Kidney (tissue), 14 donors: ENCODE results near the gene POC1A. TPM values are rescaled to one million over a fixed set of nuclear protein-coding genes. Genes with fewer than 3 reads are reported as not detected.
A peak's percentile ranks its signal among the peaks of the same experiment; 100 is the strongest.

Experiments
- DNase-seq, 5 donors: peaks; one replicate each; pipeline ENCODE4 v3.0.0-alpha.2; 2013 to 2020
- FAIRE-seq: peaks from 2 replicates; lab custom pipeline; 2012; peaks lifted over from hg19 to GRCh38; lab: Jason Lieb, UNC
- H3K27ac ChIP-seq, 2 donors: one replicate each; pipeline ENCODE4 v1.7.0; 2013; ENCODE audit warnings: low read depth in 2 of 2, low read length in 2 of 2, inconsistent platforms in 1 of 2
- H3K27me3 ChIP-seq: one replicate; pipeline ENCODE4 v1.7.1; 2013; ENCODE audit warnings: low read length, inconsistent platforms; ENCODE audit not compliant: control insufficient read depth, insufficient read depth
- H3K36me3 ChIP-seq, 3 donors: one replicate each; pipeline versions ENCODE4 v1.7.0 to v1.7.1; 2013; ENCODE audit warnings: low read length in 3 of 3, control low read depth in 1 of 3, inconsistent platforms in 1 of 3; ENCODE audit not compliant: insufficient read depth in 3 of 3, control insufficient read depth in 2 of 3
- H3K4me1 ChIP-seq, 3 donors: one replicate each; pipeline versions ENCODE4 v1.7.0 to v1.7.1; 2013; ENCODE audit warnings: low read length in 3 of 3, inconsistent platforms in 1 of 3, low read depth in 1 of 3; ENCODE audit not compliant: control insufficient read depth in 2 of 3, insufficient read depth in 2 of 3
- H3K4me3 ChIP-seq, 3 donors: one replicate each; pipeline versions ENCODE4 v1.7.0 to v1.8.1; 2013; ENCODE audit warnings: low read length in 3 of 3, control low read depth in 1 of 3, inconsistent platforms in 1 of 3
- H3K9ac ChIP-seq, 3 donors: one replicate each; pipeline versions ENCODE4 v1.7.0 to v1.7.1; 2013; ENCODE audit warnings: low read length in 3 of 3, control low read depth in 1 of 3, inconsistent platforms in 1 of 3
- H3K9me3 ChIP-seq, 3 donors: one replicate each; pipeline versions ENCODE4 v1.7.0 to v1.7.1; 2013; ENCODE audit warnings: low read length in 3 of 3, control low read depth in 1 of 3, inconsistent platforms in 1 of 3; ENCODE audit not compliant: control insufficient read depth in 2 of 3, insufficient read depth in 1 of 3
- intact Hi-C: fragments of 100-400 bp; cut with DNase I; formaldehyde crosslinking; loops from one replicate; pipeline ENCODE4 v1.11.1; 2022
- polyA plus RNA-seq: library from polyadenylated mRNA; stranded (reverse); fragments of 350-450 nt; fragmentation: Illumina TruSeq; extraction: RNeasy Lipid Tissue Mini Kit (QIAGEN cat#74804); gene quantifications from one replicate; pipeline ENCODE4 v1.2.3, GENCODE V29; 2014; ENCODE audit warnings: low read depth, low replicate concordance; ENCODE audit not compliant: insufficient read depth
- total RNA-seq: library from RNA; stranded (reverse); fragmentation: NEBNext Ultra II Directional; extraction: Animal tissue kit (Norgen Biotek cat#: 25700); gene quantifications from one replicate; pipeline ENCODE4 v1.2.1, GENCODE V29; 2021
- TF ChIP-seq, protein P1 (sequence below): IDR thresholded peaks from 3 replicates; pipeline ENCODE4 v1.5.1; 2012; ENCODE audit warnings: mild to moderate bottlenecking, moderate library complexity, borderline replicate concordance; ENCODE audit not compliant: insufficient read depth; ENCODE audit errors: extremely low read depth
- donor health status: control.
- donor health status: control.
- donor health status: control.
- donor health status: control.
- donor health status: control.
- donor health status: DM: yes; HTN: yes; CAD: no.
- donor health status: Normal renal cell carcinoma (clear cell type).

The POC1A gene
- total and polyA plus RNA-seq, 2 donors from 2014 or later, result 2.2 to 2.5 TPM

GRCh38 chr3:52099001-52099401 lies 55.2 kb downstream of the POC1A start:
- Histone ChIP-seq H3K27me3 (no peaks in the 10 kb centered on the region), H3K4me1 (no peaks in the 10 kb centered on the region), H3K9ac (no peak overlapping the region), H3K36me3 (no peaks in the 10 kb centered on the region), H3K27ac (no peak overlapping the region), H3K4me3 (no peak overlapping the region), H3K9me3 (no peaks in the 10 kb centered on the region)
- FAIRE-seq, result no peak
- peak in 1 of 5 donors; percentile 35 for DNase-seq
- intact Hi-C loops, result no loop called here
- TF ChIP-seq, protein P1, sequence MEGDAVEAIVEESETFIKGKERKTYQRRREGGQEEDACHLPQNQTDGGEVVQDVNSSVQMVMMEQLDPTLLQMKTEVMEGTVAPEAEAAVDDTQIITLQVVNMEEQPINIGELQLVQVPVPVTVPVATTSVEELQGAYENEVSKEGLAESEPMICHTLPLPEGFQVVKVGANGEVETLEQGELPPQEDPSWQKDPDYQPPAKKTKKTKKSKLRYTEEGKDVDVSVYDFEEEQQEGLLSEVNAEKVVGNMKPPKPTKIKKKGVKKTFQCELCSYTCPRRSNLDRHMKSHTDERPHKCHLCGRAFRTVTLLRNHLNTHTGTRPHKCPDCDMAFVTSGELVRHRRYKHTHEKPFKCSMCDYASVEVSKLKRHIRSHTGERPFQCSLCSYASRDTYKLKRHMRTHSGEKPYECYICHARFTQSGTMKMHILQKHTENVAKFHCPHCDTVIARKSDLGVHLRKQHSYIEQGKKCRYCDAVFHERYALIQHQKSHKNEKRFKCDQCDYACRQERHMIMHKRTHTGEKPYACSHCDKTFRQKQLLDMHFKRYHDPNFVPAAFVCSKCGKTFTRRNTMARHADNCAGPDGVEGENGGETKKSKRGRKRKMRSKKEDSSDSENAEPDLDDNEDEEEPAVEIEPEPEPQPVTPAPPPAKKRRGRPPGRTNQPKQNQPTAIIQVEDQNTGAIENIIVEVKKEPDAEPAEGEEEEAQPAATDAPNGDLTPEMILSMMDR, result no peak

DNA sequence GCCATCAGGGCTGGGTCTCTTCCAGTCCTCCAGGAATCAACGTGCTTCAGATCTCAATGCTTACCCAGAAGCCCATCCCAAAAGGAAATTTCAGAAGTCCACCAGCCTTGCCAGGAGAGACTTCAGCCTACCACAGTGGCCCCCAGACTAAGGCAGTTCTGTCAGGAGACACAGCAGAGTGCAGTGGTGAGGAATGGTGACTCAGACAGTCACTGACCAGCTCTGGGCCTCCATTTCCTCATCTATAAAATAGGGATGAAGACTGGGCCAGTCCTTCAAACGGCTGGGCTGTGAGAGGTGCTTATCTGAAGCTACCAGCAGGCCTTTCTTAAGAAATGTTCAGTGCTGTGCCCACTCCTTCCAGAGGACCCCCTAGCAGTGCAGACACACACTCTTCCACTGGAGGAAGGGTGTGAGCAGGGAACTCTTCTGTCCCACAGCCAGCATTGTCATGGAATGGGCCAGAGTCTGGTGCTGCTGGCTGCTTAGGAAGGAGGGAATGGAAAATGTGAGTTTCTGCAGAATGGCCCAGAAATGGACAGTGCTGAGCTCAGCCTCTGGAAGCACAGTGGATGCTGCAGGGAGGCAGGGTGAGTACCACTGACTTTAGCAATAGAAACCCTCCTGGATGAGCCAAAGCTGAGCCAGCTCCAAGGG lies 56.2 kb downstream of the POC1A start:
- Histone ChIP-seq H3K9me3 (no peaks in the 10 kb centered on the region), H3K36me3 (no peaks in the 10 kb centered on the region), H3K27ac (no peak overlapping the region), H3K4me3 (no peak overlapping the region), H3K9ac (no peak overlapping the region), H3K27me3 (no peaks in the 10 kb centered on the region), H3K4me1 (no peaks in the 10 kb centered on the region)
- FAIRE-seq, result no peak
- TF ChIP-seq, protein P1, result no peak
- DNase-seq, result peak in 1 of 5 donors; percentile 8
- intact Hi-C loops, result no loop called here

- peak in 1 of 5 donors; percentile 26 for DNase-seq
- TF ChIP-seq, protein P1, result no peak
- no peaks in the 10 kb centered on the region for H3K27me3 ChIP-seq
Measured at GRCh38 chr3:52095990-52096775, 58.0 kb downstream of the POC1A start.

More at GRCh38 chr3:52095990-52096775, 58.0 kb downstream of the POC1A start:
- FAIRE-seq, result no peak
- Histone ChIP-seq H3K9ac (no peak overlapping the region), H3K27ac (no peak overlapping the region), H3K4me3 (no peak overlapping the region), H3K9me3 (no peaks in the 10 kb centered on the region), H3K36me3 (no peaks in the 10 kb centered on the region), H3K4me1 (no peaks in the 10 kb centered on the region)
- intact Hi-C loops, result no loop called here
